Measurements from ENCODE around the gene FARP2.
"Not testable (repeated sequence)": the region's sequence is repeated elsewhere in the genome, so short reads cannot be mapped to it uniquely, and the experiment has no call there.

The FARP2 gene

DNA sequence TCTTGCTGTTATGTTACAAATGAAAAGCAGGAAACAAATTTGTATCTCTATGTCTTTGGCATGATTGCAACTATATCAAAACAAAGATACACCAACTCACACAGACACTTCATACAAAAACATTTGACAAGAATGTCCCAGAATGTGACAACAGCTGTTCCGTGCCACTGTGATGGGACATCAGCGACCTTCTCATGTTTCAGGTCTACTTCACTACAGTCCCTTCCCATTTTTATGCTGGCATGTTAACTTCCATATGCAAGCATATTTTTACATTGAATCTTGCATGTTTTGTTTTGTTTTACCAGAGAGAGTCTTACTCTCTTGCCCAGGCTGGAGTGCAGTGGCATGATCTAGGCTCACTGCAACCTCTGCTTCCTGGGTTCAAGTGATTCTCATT lies 81.1 kb downstream of the FARP2 start:
- H3K27ac ChIP-seq = no peak overlapping the region
- no peak for TF ChIP-seq ZFX (IDR thresholded peaks at IDR 0.05; ENCODE audit: borderline replicate concordance)
- TF ChIP-seq, protein P1, sequence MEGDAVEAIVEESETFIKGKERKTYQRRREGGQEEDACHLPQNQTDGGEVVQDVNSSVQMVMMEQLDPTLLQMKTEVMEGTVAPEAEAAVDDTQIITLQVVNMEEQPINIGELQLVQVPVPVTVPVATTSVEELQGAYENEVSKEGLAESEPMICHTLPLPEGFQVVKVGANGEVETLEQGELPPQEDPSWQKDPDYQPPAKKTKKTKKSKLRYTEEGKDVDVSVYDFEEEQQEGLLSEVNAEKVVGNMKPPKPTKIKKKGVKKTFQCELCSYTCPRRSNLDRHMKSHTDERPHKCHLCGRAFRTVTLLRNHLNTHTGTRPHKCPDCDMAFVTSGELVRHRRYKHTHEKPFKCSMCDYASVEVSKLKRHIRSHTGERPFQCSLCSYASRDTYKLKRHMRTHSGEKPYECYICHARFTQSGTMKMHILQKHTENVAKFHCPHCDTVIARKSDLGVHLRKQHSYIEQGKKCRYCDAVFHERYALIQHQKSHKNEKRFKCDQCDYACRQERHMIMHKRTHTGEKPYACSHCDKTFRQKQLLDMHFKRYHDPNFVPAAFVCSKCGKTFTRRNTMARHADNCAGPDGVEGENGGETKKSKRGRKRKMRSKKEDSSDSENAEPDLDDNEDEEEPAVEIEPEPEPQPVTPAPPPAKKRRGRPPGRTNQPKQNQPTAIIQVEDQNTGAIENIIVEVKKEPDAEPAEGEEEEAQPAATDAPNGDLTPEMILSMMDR (IDR thresholded peaks at IDR 0.05) = no peak

DNA sequence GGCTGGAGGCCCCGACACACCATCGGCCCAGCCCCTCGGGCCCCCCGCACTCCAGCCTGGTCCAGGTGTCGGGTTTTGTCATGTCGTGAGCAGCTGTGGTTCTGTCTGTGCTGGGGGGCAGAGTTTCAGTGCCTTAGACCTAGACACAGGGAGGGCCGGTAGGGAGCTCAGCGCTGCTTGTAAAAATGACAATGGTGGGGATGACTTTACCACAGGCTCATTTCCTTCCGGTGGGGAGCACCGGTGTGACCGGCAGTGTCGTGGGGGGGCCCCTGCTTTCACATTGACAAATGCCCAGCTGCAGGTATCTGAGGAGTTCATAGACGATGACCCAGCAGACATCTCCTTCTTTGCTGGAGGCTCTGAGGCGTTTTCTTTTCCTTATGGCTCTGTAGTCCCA lies 85.4 kb downstream of the FARP2 start:
- TF ChIP-seq, protein P1 (IDR thresholded peaks at IDR 0.05) = no peak
- TF ChIP-seq ZFX (IDR thresholded peaks at IDR 0.05; ENCODE audit: borderline replicate concordance) = no peak
- no peak overlapping the region for H3K27ac ChIP-seq

DNA sequence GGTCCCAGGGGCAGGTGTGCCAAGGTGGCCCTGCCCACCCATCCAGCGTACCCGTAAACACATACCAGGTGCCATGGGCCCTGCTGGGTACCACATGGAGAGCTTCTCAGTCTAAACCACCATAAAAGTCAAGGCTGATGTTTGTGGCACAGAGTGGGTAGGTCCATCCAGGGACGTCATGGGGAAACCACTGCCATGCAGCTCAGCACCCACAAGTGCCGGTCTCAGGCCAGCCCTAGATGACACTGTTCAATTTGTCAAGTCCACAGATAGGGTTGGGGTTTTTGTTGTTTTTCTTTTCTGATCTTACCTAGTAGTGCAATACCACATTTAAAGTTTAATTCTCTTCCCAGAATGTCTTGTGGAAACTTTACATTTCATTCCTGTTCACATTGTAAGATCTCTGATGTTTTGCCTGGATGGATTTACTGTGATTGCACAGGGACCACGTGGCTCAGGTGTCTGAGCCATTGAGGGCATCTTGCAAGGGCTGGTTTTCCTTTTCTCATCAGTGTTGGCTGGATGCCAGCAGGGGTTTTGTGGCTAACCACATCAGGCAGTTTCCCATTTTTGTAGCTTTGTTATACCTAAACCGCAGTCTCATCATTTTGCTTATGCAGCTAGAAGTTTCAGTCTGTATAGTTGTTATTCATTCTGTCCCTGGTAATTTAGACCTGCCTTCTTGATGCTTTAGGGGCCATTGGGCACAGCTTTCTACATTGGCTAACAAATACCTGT lies 87.6 kb downstream of the FARP2 start:
- TF ChIP-seq, protein P1 (IDR thresholded peaks at IDR 0.05) = no peak
- TF ChIP-seq ZFX (IDR thresholded peaks at IDR 0.05; ENCODE audit: borderline replicate concordance) = no peak
- no peak overlapping the region for H3K27ac ChIP-seq

DNA sequence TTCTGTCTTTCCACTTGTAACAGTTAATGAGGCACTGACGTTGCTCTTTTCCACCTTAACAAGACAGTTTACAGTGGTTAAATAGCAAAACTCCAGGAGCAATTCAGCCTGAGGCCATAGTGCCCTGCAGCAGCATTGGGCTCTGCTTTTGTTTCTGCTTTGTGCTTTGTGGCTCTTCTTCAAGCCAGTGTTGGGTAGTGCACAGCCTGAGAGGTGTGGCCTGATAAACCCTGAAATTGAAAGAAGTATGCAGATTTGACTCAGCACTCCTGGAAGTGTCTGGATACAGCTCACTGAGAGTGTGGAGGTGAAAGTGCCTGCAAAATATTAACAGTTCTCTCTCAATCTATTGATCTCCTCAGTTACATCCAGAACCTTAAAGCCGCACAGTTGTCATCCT lies 89.3 kb downstream of the FARP2 start:
- H3K27ac ChIP-seq = no peak overlapping the region
- no peak for TF ChIP-seq ZFX (IDR thresholded peaks at IDR 0.05; ENCODE audit: borderline replicate concordance)
- TF ChIP-seq, protein P1 (IDR thresholded peaks at IDR 0.05) = no peak

DNA sequence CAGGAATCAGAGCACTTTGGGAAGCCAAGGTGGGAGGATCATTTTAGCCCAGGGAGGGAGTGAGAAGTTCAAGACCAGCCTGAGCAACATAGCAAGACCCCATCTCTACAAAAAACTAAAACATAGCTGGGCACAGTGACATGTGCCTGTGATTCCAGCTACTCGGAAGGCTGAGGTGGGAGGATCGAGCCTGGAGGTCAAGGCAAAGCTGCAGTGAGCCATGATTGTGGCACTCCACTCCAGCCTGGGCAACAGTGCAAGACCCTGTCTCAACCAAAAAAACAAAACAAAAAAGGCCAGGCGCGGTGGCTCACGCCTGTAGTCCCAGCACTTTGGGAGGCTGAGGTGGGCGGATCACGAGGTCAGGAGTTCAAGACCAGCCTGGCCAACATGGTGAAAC lies 94.0 kb downstream of the FARP2 start:
- not testable (repeated sequence) for H3K27ac ChIP-seq

DNA sequence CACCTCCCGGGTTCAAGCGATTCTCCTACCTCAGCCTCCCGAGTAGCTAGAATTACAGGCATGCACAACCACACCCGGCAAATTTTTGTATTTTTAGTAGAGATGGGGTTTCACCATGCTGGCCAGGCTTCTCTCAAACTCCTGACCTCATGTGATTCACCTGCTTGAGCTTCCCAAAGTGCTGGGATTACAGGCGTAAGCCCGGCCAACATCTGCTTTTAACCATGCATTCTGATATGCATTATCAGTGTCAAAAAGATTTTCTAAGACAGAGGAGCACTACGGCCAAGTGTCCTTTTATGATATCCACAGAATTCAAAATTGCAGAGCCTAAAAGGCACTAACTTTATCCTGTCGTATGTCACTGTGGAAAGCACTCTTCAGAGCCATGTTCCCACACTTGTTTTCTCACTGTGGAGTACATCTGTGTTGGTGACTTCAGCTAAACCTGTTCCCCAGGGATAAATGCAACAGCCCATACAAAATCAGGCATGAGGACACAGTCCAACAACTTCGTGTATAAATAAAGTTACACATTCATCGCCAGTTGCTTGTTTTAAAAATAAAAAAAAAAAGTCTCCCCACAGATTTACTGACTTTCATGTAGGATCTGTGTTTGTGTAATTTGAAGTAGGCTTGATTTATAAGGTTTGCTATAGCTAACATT lies 95.9 kb downstream of the FARP2 start:
- TF ChIP-seq ZFX (IDR thresholded peaks at IDR 0.05; ENCODE audit: borderline replicate concordance) = no peak
- TF ChIP-seq, protein P1 (IDR thresholded peaks at IDR 0.05) = no peak
- no peak overlapping the region for H3K27ac ChIP-seq

DNA sequence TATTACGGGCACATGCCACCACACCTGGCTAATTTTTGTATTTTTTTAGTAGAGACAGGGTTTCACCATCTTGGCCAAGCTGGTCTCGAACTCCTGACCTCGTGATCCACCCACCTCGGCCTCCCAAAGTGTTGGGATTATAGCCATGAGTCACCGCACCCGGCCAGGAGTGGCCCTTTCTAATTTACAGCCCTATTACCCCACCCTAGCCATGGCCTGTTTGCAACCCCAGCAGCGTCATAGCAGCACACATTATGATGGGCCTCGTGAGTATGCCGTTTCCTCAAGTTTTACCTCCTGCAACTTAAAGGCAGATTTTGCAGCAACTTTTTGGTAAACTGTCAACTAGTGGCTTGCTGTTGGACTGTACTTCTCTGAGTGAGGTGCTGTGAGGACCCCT lies 97.8 kb downstream of the FARP2 start:
- not testable (repeated sequence) for H3K27ac ChIP-seq

DNA sequence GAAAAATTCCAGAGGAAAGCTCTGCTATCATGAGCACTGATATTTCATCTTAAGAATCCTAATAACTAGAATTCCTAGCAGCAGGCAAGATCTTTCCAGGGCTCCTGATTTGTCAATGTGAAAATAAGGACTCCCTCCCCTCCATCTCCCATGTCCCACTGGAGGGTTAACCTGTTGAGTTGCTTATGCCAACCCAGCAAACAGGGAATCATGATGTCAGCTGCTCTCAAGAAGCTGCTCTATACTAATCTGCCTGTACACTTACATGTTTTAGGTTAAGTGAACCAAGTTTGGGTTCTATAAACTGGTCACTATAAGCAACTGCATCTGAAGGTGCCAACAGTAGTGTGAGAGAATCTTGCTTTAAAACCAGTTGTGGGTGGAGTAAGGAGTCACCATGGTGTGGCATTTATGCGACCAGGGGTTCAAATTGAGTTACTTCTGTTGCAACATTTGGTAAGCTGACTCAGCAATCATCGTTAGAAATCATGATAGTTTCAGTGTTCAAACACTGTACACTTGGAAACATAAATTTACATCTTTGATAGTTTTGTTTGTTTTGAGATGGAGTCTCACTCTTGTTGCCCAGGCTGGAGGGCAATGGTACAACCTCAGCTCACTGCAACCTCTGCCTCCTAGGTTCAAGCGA lies 98.9 kb downstream of the FARP2 start:
- no peak overlapping the region for H3K27ac ChIP-seq
- TF ChIP-seq ZFX (IDR thresholded peaks at IDR 0.05; ENCODE audit: borderline replicate concordance) = no peak
- TF ChIP-seq, protein P1 (IDR thresholded peaks at IDR 0.05) = no peak
